Measurements from ENCODE around the gene LIPT2.
A peak's percentile ranks its signal among the peaks of the same experiment; 100 is the strongest.

Gene LIPT2

DNA sequence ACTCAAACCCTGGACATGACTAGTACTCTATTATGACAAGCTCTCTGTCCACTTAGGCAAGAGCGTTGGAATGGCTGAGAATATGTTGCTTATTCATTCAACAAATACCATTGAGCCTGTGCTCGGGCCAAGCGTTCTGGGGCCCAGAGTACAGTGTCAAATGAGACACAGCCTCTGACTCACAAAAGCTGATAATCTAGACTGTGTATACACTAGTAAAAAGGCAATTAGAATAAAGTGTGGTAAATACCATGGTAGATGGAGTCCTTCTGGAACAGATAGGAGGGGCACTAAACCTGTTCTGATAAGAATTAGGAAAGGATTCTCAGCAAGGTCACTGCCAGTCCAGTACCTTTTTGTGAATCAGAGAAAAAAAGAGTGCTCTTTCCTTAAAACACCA lies 50.9 kb downstream of the LIPT2 start:
- POLR2A ChIA-PET = interaction anchor here (0.5 kb wide), 1 partner anchor 44 kb away, joined by 3 read pairs; no protein-coding TSS in a partner anchor
- H3K36me3 ChIP-seq (ENCODE audit: control insufficient read depth in 2 of 2, insufficient read depth in 1 of 2, low read length in 2 of 2) = no peaks in the 10 kb centered on the region
- peaks cover 3% of the 10 kb centered on the region; the same call in 1 of the 2 replicates for H3K4me1 ChIP-seq (ENCODE audit: control insufficient read depth, insufficient read depth, low read length)
- CTCF ChIA-PET = interaction anchor here (0.8 to 13.1 kb wide), 6 partner anchors 42 to 186 kb away, joined by 3 to 221 read pairs (median 4); no protein-coding TSS in a partner anchor
- no peak overlapping the region for H3K4me3 ChIP-seq (ENCODE audit: low read depth, low read length)
- H3K27ac ChIP-seq (ENCODE audit: extremely low read depth, low read depth, low read length) = peak overlapping the region; percentile 59
- H3K9me3 ChIP-seq (ENCODE audit: control insufficient read depth, insufficient read depth, low read depth, low read length) = no peaks in the 10 kb centered on the region
- TF ChIP-seq, protein P1, sequence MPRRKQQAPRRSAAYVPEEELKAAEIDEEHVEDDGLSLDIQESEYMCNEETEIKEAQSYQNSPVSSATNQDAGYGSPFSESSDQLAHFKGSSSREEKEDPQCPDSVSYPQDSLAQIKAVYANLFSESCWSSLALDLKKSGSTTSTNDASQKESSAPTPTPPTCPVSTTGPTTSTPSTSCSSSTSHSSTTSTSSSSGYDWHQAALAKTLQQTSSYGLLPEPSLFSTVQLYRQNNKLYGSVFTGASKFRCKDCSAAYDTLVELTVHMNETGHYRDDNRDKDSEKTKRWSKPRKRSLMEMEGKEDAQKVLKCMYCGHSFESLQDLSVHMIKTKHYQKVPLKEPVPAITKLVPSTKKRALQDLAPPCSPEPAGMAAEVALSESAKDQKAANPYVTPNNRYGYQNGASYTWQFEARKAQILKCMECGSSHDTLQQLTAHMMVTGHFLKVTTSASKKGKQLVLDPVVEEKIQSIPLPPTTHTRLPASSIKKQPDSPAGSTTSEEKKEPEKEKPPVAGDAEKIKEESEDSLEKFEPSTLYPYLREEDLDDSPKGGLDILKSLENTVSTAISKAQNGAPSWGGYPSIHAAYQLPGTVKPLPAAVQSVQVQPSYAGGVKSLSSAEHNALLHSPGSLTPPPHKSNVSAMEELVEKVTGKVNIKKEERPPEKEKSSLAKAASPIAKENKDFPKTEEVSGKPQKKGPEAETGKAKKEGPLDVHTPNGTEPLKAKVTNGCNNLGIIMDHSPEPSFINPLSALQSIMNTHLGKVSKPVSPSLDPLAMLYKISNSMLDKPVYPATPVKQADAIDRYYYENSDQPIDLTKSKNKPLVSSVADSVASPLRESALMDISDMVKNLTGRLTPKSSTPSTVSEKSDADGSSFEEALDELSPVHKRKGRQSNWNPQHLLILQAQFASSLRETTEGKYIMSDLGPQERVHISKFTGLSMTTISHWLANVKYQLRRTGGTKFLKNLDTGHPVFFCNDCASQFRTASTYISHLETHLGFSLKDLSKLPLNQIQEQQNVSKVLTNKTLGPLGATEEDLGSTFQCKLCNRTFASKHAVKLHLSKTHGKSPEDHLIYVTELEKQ (tag by site-specific recombination; IDR thresholded peaks at IDR 0.05; ENCODE audit: borderline replicate concordance) = no peak
- TF ChIP-seq SP7 (tag by site-specific recombination; IDR thresholded peaks at IDR 0.05) (no peak), ZNF155 (tag by site-specific recombination; IDR thresholded peaks at IDR 0.05) (no peak), ZFP37 (tag by site-specific recombination; IDR thresholded peaks at IDR 0.05) (no peak), ZNF121 (tag by site-specific recombination; IDR thresholded peaks at IDR 0.05) (no peak), ZFP69B (tag by site-specific recombination; IDR thresholded peaks at IDR 0.05) (0 out of 2 replicates have a peak, but pooled peaks have one; percentile 16), ZNF24 (tag by site-specific recombination; IDR thresholded peaks at IDR 0.05) (no peak)
- TF ChIP-seq, protein P2, sequence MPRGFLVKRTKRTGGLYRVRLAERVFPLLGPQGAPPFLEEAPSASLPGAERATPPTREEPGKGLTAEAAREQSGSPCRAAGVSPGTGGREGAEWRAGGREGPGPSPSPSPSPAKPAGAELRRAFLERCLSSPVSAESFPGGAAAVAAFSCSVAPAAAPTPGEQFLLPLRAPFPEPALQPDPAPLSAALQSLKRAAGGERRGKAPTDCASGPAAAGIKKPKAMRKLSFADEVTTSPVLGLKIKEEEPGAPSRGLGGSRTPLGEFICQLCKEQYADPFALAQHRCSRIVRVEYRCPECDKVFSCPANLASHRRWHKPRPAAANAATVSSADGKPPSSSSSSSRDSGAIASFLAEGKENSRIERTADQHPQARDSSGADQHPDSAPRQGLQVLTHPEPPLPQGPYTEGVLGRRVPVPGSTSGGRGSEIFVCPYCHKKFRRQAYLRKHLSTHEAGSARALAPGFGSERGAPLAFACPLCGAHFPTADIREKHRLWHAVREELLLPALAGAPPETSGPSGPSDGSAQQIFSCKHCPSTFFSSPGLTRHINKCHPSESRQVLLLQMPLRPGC (tag by site-specific recombination; IDR thresholded peaks at IDR 0.05) = peak; percentile 25; the same call in 1 of the 2 replicates
- TF ChIP-seq, protein P3, sequence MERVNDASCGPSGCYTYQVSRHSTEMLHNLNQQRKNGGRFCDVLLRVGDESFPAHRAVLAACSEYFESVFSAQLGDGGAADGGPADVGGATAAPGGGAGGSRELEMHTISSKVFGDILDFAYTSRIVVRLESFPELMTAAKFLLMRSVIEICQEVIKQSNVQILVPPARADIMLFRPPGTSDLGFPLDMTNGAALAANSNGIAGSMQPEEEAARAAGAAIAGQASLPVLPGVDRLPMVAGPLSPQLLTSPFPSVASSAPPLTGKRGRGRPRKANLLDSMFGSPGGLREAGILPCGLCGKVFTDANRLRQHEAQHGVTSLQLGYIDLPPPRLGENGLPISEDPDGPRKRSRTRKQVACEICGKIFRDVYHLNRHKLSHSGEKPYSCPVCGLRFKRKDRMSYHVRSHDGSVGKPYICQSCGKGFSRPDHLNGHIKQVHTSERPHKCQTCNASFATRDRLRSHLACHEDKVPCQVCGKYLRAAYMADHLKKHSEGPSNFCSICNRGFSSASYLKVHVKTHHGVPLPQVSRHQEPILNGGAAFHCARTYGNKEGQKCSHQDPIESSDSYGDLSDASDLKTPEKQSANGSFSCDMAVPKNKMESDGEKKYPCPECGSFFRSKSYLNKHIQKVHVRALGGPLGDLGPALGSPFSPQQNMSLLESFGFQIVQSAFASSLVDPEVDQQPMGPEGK (tag by site-specific recombination; IDR thresholded peaks at IDR 0.05) = no peak
- TF ChIP-seq, protein P4, sequence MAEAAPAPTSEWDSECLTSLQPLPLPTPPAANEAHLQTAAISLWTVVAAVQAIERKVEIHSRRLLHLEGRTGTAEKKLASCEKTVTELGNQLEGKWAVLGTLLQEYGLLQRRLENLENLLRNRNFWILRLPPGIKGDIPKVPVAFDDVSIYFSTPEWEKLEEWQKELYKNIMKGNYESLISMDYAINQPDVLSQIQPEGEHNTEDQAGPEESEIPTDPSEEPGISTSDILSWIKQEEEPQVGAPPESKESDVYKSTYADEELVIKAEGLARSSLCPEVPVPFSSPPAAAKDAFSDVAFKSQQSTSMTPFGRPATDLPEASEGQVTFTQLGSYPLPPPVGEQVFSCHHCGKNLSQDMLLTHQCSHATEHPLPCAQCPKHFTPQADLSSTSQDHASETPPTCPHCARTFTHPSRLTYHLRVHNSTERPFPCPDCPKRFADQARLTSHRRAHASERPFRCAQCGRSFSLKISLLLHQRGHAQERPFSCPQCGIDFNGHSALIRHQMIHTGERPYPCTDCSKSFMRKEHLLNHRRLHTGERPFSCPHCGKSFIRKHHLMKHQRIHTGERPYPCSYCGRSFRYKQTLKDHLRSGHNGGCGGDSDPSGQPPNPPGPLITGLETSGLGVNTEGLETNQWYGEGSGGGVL (tag by site-specific recombination; IDR thresholded peaks at IDR 0.05) = no peak
- TF ChIP-seq, protein P5, sequence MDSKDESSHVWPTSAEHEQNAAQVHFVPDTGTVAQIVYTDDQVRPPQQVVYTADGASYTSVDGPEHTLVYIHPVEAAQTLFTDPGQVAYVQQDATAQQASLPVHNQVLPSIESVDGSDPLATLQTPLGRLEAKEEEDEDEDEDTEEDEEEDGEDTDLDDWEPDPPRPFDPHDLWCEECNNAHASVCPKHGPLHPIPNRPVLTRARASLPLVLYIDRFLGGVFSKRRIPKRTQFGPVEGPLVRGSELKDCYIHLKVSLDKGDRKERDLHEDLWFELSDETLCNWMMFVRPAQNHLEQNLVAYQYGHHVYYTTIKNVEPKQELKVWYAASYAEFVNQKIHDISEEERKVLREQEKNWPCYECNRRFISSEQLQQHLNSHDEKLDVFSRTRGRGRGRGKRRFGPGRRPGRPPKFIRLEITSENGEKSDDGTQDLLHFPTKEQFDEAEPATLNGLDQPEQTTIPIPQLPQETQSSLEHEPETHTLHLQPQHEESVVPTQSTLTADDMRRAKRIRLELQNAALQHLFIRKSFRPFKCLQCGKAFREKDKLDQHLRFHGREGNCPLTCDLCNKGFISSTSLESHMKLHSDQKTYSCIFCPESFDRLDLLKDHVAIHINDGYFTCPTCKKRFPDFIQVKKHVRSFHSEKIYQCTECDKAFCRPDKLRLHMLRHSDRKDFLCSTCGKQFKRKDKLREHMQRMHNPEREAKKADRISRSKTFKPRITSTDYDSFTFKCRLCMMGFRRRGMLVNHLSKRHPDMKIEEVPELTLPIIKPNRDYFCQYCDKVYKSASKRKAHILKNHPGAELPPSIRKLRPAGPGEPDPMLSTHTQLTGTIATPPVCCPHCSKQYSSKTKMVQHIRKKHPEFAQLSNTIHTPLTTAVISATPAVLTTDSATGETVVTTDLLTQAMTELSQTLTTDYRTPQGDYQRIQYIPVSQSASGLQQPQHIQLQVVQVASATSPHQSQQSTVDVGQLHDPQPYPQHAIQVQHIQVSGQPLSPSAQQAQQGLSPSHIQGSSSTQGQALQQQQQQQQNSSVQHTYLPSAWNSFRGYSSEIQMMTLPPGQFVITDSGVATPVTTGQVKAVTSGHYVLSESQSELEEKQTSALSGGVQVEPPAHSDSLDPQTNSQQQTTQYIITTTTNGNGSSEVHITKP (tag by site-specific recombination; IDR thresholded peaks at IDR 0.05) = peak; percentile 75

Measured in HEK293 (cell line).